Right atrium auricular region (tissue), 2 donors: ENCODE measurements around the gene GPLD1. TPM values are rescaled to one million over a fixed set of nuclear protein-coding genes. Genes with fewer than 3 reads are reported as not detected.

Experiments
- DNase-seq: peaks from one replicate; pipeline ENCODE4 v3.0.0-alpha.2; 2019; ENCODE audit warnings: low spot score
- H3K27ac ChIP-seq, 2 donors: fragments of 200-600 bp; sonication (generic); 1 replicate in 1 of 2; 2 replicates in 1 of 2; pipeline ENCODE4 v1.5.1; 2016 to 2019
- H3K27me3 ChIP-seq, 2 donors: fragments of 200-600 bp; sonication (generic); one replicate each; pipeline versions ENCODE4 v1.5.1 to v1.6.0; 2017 to 2019
- H3K36me3 ChIP-seq: fragments of 200-600 bp; sonication (generic); one replicate; pipeline ENCODE4 v1.5.1; 2016
- H3K4me1 ChIP-seq, 2 donors: fragments of 200-600 bp; sonication (generic); one replicate each; pipeline versions ENCODE4 v1.5.1 to v1.6.0; 2017 to 2019
- H3K4me3 ChIP-seq, 2 donors: fragments of 200-600 bp; sonication (generic); 1 replicate in 1 of 2; 2 replicates in 1 of 2; pipeline ENCODE4 v1.5.1; 2017 to 2019; ENCODE audit warnings: mild to moderate bottlenecking in 1 of 2, moderate library complexity in 1 of 2
- H3K9me3 ChIP-seq, 2 donors: fragments of 200-600 bp; sonication (generic); one replicate each; pipeline ENCODE4 v1.5.1; 2019
- total RNA-seq, 2 donors: library from RNA; depleted of rRNA; stranded (reverse); fragments of >200 nt; gene quantifications; one replicate each; pipeline ENCODE4 v1.1.0, GENCODE V29; 2016
- TF ChIP-seq, protein P1 (sequence below), 2 donors: fragments of 200-600 bp; sonication (generic); IDR thresholded peaks; one replicate each; pipeline ENCODE4 v1.5.1; 2019; ENCODE audit warnings: antibody characterized with exemption in 2 of 2

The GPLD1 gene
- total RNA-seq, 2 donors from 2014 or later: 0.33 to 0.71 TPM

- Histone ChIP-seq H3K4me1 (no peaks in the 10 kb centered on the region), H3K9me3 (no peaks in the 10 kb centered on the region), H3K27me3 (no peaks in the 10 kb centered on the region), H3K27ac (no peak overlapping the region), H3K4me3 (no peak overlapping the region), H3K36me3 (peaks cover 60% of the 10 kb centered on the region)
- TF ChIP-seq, protein P1, sequence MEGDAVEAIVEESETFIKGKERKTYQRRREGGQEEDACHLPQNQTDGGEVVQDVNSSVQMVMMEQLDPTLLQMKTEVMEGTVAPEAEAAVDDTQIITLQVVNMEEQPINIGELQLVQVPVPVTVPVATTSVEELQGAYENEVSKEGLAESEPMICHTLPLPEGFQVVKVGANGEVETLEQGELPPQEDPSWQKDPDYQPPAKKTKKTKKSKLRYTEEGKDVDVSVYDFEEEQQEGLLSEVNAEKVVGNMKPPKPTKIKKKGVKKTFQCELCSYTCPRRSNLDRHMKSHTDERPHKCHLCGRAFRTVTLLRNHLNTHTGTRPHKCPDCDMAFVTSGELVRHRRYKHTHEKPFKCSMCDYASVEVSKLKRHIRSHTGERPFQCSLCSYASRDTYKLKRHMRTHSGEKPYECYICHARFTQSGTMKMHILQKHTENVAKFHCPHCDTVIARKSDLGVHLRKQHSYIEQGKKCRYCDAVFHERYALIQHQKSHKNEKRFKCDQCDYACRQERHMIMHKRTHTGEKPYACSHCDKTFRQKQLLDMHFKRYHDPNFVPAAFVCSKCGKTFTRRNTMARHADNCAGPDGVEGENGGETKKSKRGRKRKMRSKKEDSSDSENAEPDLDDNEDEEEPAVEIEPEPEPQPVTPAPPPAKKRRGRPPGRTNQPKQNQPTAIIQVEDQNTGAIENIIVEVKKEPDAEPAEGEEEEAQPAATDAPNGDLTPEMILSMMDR (IDR thresholded peaks at IDR 0.05): no peak
- DNase-seq: no peak
Observed at GRCh38 chr6:24410622-24411021, 78.8 kb downstream of the GPLD1 start.

DNA sequence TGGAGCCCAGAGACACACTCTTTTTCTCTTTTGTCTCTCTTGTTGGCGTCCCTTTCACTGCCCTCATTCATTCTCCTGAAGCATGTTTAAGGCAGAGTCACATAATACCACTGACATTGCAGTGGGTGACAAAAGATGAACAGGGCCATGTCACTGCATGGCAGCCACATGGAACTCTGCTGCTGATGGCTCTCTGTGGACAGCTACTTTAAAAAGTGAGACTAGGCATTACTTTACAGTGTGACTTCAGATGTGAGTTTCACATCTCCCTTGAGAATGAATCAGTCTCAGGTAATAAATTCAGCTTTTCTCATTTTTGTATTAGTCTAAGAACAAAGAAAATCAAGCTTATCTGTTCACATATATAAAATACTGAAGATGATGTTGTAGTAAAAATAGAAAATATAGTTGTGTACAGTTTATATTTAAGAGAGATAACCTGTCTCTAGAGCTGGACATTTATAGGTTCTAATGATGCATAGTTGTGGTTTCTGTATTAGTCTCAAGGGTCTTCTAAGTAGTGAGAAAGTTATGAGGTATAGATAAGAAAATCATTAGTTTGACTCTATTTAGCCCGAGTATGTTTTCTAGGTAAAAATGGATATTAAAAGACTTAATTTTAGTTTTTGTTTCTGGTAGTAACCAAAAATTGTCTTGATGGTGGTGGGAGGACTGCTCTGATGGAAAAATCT lies 80.5 kb downstream of the GPLD1 start:
- no peak for DNase-seq
- no peak overlapping the region for H3K27ac ChIP-seq
- peaks cover 54% of the 10 kb centered on the region for H3K36me3 ChIP-seq
- H3K4me3 ChIP-seq: no peak overlapping the region
- no peaks in the 10 kb centered on the region for H3K27me3 ChIP-seq
- TF ChIP-seq, protein P1 (IDR thresholded peaks at IDR 0.05): no peak
- peaks cover 0 to 12% of the 10 kb centered on the region in 2 donors for H3K4me1 ChIP-seq
- H3K9me3 ChIP-seq: no peaks in the 10 kb centered on the region

DNA sequence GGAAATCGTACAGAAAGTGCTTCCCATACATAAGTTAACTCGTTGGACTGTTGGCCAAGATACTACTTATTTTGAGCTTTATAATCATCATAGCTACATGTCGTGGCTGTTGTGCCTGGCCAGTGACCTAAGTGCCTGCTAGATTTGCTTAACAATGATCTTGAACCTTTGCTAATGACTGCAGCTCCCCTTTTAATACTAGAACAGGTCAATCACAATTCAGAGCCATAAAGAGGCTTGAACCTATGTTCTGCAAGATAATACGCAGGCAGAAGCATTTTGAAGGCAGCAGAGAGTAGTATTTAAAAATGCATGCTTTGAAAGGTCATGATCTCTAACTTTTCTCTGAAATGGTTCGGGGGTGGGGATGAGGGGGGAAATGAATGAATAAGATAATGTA lies 84.1 kb downstream of the GPLD1 start:
- H3K9me3 ChIP-seq: no peaks in the 10 kb centered on the region
- H3K4me3 ChIP-seq: no peak overlapping the region
- H3K4me1 ChIP-seq: peaks cover 0 to 27% of the 10 kb centered on the region in 2 donors
- peaks cover 30% of the 10 kb centered on the region for H3K36me3 ChIP-seq
- TF ChIP-seq, protein P1 (IDR thresholded peaks at IDR 0.05): no peak
- H3K27ac ChIP-seq: no peak overlapping the region
- H3K27me3 ChIP-seq: no peaks in the 10 kb centered on the region
- DNase-seq: no peak

DNA sequence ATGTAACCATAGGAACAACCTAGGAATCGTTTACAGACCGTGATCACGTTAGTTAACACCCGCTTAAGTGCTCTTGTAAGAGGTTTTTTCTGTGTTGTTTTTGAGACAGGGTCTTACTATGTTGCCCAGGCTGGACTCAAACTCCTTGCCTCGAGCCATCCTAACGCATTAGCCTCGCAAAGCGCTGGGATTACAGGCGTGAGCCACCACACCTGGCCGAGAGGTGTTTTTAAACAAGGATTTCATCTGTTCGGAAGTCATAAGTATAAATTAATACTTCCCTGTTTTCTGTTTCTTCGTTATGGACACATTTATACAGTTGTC lies 85.9 kb downstream of the GPLD1 start:
- Histone ChIP-seq H3K4me1 (peaks cover 0 to 27% of the 10 kb centered on the region in 2 donors), H3K27me3 (peaks cover 0 to 4% of the 10 kb centered on the region in 2 donors), H3K27ac (peak overlapping the region; percentile 82 to 84), H3K9me3 (no peaks in the 10 kb centered on the region), H3K4me3 (peak overlapping the region; percentile 93 to 96), H3K36me3 (peaks cover 15% of the 10 kb centered on the region)
- TF ChIP-seq, protein P1 (IDR thresholded peaks at IDR 0.05): no peak
- DNase-seq: no peak

- Histone ChIP-seq H3K4me3 (peak within 1 kb of the TSS; percentile 93 to 96), H3K27me3 (peaks cover 0 to 4% of the 10 kb centered on the region in 2 donors), H3K9me3 (no peaks in the 10 kb centered on the region), H3K36me3 (peaks cover 15% of the 10 kb centered on the region), H3K27ac (peak within 1 kb of the TSS; percentile 82 to 84), H3K4me1 (peaks cover 0 to 27% of the 10 kb centered on the region in 2 donors)
- TF ChIP-seq, protein P1 (IDR thresholded peaks at IDR 0.05): peak in 1 of 2 donors; percentile 15
- peak; percentile 85 for DNase-seq
Observed at GRCh38 chr6:24402697-24403500, 86.5 kb downstream of the GPLD1 start, which contains the start of gene MRS2. TSS of gene MRS2 (plus strand) at chr6:24402936. CDS start at chr6:24403047, 111 bp downstream.
